Cardiac muscle cell (in vitro differentiated cells and primary cell): ENCODE data around the gene RHOT2. TPM values are rescaled to one million over a fixed set of nuclear protein-coding genes. Genes with fewer than 3 reads are reported as not detected.

ENCODE experiments used
- DNase-seq, 2 donors: peaks; one replicate each; pipeline versions ENCODE4 v3.0.0 to v3.0.0-alpha.2; 2010 to 2017; ENCODE audit warnings: low read depth in 1 of 2, low spot score in 1 of 2
- H3K27ac ChIP-seq: fragments of 200-600 bp; sonication (generic); 2 replicates; pipeline ENCODE4 v1.5.1; 2016
- H3K27me3 ChIP-seq: fragments of 200-600 bp; sonication (generic); 2 replicates; pipeline ENCODE4 v1.6.0; 2016; ENCODE audit warnings: control low read depth
- H3K36me3 ChIP-seq: fragments of 200-600 bp; sonication (generic); 2 replicates; pipeline ENCODE4 v1.5.1; 2016; ENCODE audit warnings: control low read depth
- H3K4me1 ChIP-seq: fragments of 200-600 bp; sonication (generic); 2 replicates; pipeline ENCODE4 v1.8.1; 2017; ENCODE audit warnings: low read depth, mild to moderate bottlenecking, mixed run types
- H3K4me3 ChIP-seq: fragments of 200-600 bp; sonication (generic); 2 replicates; pipeline ENCODE4 v1.5.1; 2016; ENCODE audit warnings: mild to moderate bottlenecking
- H3K9me3 ChIP-seq: fragments of 200-600 bp; sonication (generic); 2 replicates; pipeline ENCODE4 v1.5.1; 2017; ENCODE audit warnings: low read depth, mild to moderate bottlenecking, control low read depth
- CTCF ChIP-seq: IDR thresholded peaks from 2 replicates; pipeline ENCODE4 v1.5.1; 2012; ENCODE audit warnings: low read depth, mild to moderate bottlenecking, low read length
- polyA plus RNA-seq: library from polyadenylated mRNA; unstranded; fragments of >200 nt; fragmentation: Nextera tagmentation; extraction: Ambion mirVana; gene quantifications from 2 replicates; pipeline ENCODE4 v1.2.1, GENCODE V29; 2016
- total RNA-seq: library from RNA; depleted of rRNA; stranded (reverse); fragments of >200 nt; gene quantifications from 2 replicates; pipeline ENCODE4 v1.2.3, GENCODE V29; 2016

Gene RHOT2
- total and polyA plus RNA-seq, 2 experiments from 2014 or later = 294 to 305 TPM

DNA sequence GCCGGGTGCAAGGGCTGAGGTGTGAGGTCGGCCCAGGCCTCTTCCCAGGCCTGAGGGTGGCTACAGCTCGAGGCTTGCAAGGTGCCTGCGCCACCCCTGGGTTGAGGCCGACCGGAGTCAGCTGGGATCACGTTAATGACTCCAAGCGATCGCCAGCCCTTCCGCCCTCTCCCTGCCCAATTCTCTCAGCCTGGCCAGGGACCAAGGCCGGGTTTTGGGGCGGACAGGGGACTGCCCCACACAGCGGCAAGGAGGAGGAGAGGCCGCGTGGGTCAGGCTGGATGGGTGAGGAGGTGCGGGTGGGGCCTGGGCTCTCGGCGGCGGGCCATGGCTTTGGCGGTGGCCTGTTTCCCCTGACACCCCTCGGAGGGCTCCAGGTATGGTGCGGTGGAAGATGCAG is 25.4 kb downstream of the RHOT2 start:
- no peak overlapping the region for H3K4me3 ChIP-seq

DNA sequence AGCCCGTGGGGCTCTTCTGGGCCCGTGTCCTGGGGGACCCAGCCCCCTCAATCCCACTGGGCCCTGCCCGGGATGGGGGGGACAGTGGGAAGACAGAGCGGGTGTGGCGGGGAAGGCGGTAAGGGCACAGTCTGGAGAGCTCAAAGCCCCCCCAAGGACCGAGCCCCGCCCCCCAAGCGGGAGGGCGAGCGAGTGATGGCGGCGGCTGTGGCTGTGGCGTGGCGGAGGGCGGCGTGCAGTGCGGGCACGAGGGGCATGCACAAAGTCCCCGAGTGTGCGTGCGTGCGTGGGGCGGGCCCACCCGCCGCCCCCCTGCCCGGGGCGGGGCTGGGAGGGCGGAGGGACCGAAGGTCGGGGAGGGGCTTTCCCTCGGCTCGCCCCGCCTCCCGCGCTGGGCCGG is 25.8 kb downstream of the RHOT2 start:
- Histone ChIP-seq H3K36me3 (no peaks in the 10 kb centered on the region), H3K4me1 (peaks cover 8% of the 10 kb centered on the region), H3K27ac (no peak overlapping the region), H3K9me3 (no peaks in the 10 kb centered on the region), H3K4me3 (no peak overlapping the region), H3K27me3 (peaks cover 79% of the 10 kb centered on the region)
- TF ChIP-seq CTCF = no peak
- DNase-seq = no peak

More for the DNA sequence above, 25.4 kb downstream of the RHOT2 start:
- no peak for DNase-seq
- Histone ChIP-seq H3K27me3 (peaks cover 75% of the 10 kb centered on the region), H3K36me3 (no peaks in the 10 kb centered on the region), H3K9me3 (no peaks in the 10 kb centered on the region), H3K27ac (no peak overlapping the region), H3K4me1 (peaks cover 8% of the 10 kb centered on the region)
- no peak for TF ChIP-seq CTCF

DNA sequence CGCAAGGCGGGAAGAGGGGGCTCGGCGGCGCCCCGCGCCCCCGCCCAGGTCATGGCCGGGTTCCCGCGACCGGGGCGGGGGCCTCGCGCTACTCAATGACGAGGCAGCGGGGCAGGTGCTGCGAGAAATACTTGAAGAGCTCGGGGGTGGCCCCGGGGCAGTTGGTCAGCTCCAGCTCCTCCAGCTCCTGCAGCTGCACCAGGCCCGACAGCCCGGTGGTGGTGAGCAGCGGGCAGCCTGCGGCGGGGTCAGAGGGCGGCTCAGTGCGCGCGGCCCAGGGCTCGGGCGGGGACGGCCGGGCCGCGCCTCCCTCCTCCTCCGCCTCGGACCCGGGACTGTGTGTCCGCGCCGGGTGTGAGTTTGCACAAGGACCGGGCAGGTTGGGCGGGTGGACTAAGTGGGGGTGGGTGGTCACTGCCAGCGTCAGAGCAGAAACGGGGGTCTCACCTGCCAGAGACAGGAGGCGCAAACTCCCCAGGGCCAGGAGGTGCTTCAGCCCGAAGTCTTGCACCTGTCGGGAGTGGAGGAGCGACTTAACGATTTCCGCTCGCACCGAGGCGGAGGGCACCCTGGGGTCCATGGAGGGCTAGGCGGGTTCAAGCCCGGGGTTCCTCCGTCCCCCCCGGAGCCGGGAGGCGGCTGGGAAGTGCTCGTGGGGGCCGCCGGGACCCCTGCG is 26.4 kb downstream of the RHOT2 start:
- no peaks in the 10 kb centered on the region for H3K36me3 ChIP-seq
- H3K27ac ChIP-seq = no peak overlapping the region
- TF ChIP-seq CTCF = no peak
- peak in 1 of 2 donors; percentile 29 for DNase-seq
- no peak overlapping the region for H3K4me3 ChIP-seq
- H3K4me1 ChIP-seq = peaks cover 7% of the 10 kb centered on the region
- no peaks in the 10 kb centered on the region for H3K9me3 ChIP-seq
- peaks cover 84% of the 10 kb centered on the region for H3K27me3 ChIP-seq

- no peak overlapping the region for H3K4me3 ChIP-seq
- peaks cover 3% of the 10 kb centered on the region for H3K4me1 ChIP-seq
- H3K27ac ChIP-seq = no peak overlapping the region
- no peaks in the 10 kb centered on the region for H3K9me3 ChIP-seq
- no peak for TF ChIP-seq CTCF
- H3K27me3 ChIP-seq = peaks cover 90% of the 10 kb centered on the region
- H3K36me3 ChIP-seq = no peaks in the 10 kb centered on the region
- DNase-seq = no peak
These were observed 27.0 kb downstream of the RHOT2 start for GRCh38 chr16:694863-695354.

GRCh38 chr16:695355-696089 is 27.6 kb downstream of the RHOT2 start:
- DNase-seq = peak in 1 of 2 donors; percentile 28

More at GRCh38 chr16:695355-696089, 27.6 kb downstream of the RHOT2 start:
- Histone ChIP-seq H3K36me3 (no peaks in the 10 kb centered on the region), H3K9me3 (no peaks in the 10 kb centered on the region), H3K4me1 (peaks cover 3% of the 10 kb centered on the region), H3K27ac (no peak overlapping the region), H3K4me3 (peak overlapping the region; percentile 12), H3K27me3 (peaks cover 96% of the 10 kb centered on the region)
- no peak for TF ChIP-seq CTCF
